Vagina (tissue), 2 donors: Measurements from ENCODE around the gene PDE4D.

Source experiments
- CTCF ChIP-seq, 3 experiments: fragments of 450-650 bp in 2 of 3; fragments of 200-600 bp in 1 of 3; sonication (generic) in 1 of 3; IDR thresholded peaks; one replicate each; pipeline ENCODE4 v1.5.1; 2017 to 2019; ENCODE audit warnings: antibody characterized with exemption in 3 of 3, mild to moderate bottlenecking in 2 of 3, moderate library complexity in 2 of 3
- POLR2A ChIP-seq, 2 donors: fragments of 450-650 bp; IDR thresholded peaks; one replicate each; pipeline ENCODE4 v1.6.1; 2017; ENCODE audit warnings: antibody characterized with exemption in 2 of 2, mild to moderate bottlenecking in 2 of 2, moderate library complexity in 2 of 2
- POLR2AphosphoS5 ChIP-seq, 2 donors: sonication (generic); formaldehyde crosslinking; IDR thresholded peaks; one replicate each; pipeline ENCODE4 v1.9.0; 2017; ENCODE audit warnings: antibody characterized with exemption in 2 of 2, mild to moderate bottlenecking in 2 of 2, low read depth in 1 of 2; ENCODE audit not compliant: insufficient read depth in 1 of 2

DNA sequence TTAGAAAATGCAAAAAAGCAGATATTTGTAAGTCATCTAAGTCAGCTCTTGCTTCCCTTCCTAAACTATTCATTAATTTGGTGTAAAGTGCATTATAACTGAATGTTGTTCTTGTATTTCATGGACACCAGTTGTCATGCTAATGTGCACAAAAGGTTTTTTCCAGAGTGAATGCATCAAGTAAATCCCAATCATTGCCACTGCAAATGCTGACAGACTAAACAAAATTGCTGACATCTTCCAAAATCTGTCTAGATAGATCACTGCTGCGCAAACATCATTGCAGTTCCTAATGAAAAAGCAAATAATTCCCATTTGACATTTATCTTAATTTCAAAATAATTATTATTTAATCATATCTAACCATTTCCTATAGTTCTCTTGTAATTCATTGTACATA lies 161.7 kb downstream of the PDE4D start:
- TF ChIP-seq CTCF (IDR thresholded peaks at IDR 0.05) (no peak), POLR2A (IDR thresholded peaks at IDR 0.05) (no peak), POLR2AphosphoS5 (IDR thresholded peaks at IDR 0.05; ENCODE audit: insufficient read depth in 1 of 2, low read depth in 1 of 2) (no peak)
